ENCODE results near the gene PLOD3.

Gene PLOD3

DNA sequence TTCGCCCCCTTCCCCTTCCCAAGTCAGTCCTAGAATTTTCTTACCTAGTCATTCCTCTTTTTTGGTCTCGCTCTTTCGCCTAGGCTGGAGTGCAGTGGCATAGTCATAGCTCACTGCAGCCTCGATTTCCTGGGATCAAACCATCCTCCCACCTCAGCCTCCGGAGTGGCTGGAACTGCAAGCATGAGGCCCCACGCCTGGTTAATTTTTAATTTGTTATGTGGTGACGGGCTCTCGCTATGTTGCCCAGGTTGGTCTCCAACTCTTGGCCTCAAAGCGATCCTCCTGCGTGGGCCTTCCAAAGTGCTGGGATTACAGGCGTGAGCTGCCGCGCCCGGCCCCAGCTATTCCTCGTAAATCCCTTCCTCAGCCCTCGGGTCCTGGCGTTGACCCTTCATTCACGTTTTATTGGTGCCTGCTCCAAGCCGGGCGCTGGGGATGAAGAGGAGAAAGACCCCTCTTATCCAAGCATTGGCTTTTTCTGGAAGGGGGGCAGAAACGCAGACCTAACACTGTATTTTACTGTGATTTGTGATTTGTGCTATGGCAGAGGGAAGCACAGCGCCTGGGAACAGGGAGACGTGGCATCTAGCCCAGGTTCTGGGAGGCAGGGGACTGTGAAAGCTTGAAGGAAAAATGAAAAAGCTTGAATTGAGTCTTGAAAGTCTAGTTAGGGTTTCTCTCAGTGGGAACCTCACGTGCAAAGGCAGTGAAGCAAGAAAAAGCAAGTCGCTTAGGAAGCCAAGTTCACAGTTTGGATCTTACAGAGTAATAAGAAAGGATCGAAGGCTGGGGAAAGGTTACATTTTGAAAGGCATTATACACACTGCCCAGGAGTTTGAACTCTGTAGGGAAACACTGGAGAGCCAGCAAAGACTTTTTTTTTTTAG lies 1.1 kb upstream of the PLOD3 start:
- no peak for DNase-seq (ENCODE audit: low read depth)
- H3K4me3 ChIP-seq (ENCODE audit: low read length), result peak overlapping the region; percentile 87
- TF ChIP-seq, protein P1, sequence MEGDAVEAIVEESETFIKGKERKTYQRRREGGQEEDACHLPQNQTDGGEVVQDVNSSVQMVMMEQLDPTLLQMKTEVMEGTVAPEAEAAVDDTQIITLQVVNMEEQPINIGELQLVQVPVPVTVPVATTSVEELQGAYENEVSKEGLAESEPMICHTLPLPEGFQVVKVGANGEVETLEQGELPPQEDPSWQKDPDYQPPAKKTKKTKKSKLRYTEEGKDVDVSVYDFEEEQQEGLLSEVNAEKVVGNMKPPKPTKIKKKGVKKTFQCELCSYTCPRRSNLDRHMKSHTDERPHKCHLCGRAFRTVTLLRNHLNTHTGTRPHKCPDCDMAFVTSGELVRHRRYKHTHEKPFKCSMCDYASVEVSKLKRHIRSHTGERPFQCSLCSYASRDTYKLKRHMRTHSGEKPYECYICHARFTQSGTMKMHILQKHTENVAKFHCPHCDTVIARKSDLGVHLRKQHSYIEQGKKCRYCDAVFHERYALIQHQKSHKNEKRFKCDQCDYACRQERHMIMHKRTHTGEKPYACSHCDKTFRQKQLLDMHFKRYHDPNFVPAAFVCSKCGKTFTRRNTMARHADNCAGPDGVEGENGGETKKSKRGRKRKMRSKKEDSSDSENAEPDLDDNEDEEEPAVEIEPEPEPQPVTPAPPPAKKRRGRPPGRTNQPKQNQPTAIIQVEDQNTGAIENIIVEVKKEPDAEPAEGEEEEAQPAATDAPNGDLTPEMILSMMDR (IDR thresholded peaks at IDR 0.05; ENCODE audit: insufficient read depth, low read depth, low read length, missing control alignments), result no peak

DNA sequence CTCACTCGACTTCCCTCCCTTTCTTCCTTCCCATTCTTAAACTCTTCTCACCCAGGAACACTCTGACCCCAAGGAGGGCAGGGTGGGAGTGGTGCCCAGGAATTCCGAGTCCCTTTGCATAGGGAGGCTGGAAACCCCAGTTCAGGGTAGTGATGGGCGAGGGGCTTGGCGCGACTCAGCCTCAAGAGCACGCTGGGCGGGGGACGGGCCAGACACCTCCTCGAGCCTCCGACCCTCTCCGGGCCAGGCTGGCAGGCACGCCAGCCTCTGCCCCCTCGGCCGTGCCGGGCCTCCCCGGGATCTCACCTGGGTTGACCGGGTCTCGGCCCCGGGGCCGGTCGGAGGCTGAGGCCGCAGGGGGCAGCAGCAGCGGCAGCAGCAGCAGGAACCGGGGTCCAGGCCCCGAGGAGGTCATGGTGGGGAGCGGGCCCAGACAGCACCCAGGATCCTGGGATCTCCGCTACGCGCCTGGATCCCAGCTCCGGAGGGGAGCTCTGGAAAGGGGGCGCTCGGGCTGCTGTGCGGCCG lies 457 bp downstream of the PLOD3 start:
- TF ChIP-seq, protein P1 (IDR thresholded peaks at IDR 0.05; ENCODE audit: insufficient read depth, low read depth, low read length, missing control alignments), result no peak
- peak overlapping the region; percentile 87 for H3K4me3 ChIP-seq (ENCODE audit: low read length)
- no peak for DNase-seq (ENCODE audit: low read depth)

DNA sequence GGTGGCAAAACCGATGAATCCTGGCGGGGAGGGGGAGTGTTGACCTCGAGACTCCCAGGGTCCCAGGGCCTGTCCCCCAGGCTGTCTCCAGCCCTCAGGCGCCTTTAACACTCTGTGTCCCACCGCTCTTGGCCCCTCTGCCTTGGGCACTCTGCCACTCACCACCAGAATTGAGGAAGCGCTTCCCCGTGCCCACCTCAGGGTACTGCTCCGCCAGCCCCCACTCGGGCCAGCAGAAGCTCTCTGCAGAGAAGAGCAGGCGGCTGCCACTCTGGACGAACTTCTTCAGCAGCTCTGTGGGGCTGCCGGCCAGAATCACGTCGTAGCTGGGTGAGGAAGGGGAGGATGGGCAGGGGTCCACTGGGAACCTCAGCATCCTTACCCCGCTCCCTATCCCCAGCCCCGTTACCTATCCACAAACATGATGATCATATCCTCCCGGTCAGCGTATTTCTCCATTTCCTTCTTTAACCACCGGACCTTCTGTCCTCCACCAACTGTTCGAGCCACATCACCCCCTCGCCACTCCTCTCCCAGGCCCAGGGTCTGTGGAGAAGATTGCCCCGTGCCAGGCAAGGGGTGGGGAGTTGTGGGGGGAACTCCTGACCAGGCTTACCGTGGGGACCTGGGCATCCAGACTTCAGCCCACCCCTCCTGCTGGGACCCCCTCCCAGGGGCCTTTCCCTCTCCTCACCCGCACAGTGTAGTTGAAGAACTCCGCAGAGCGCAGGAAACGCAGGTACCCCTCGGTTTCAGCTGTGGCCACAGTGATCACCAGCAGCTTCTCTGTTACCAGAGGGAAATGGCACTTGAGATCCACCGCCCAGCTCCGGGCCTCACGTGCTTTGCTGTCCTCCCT lies 1.2 kb downstream of the PLOD3 start:
- TF ChIP-seq, protein P1 (IDR thresholded peaks at IDR 0.05; ENCODE audit: insufficient read depth, low read depth, low read length, missing control alignments), result no peak
- H3K4me3 ChIP-seq (ENCODE audit: low read length), result peak overlapping the region; percentile 87
- DNase-seq (ENCODE audit: low read depth), result no peak

DNA sequence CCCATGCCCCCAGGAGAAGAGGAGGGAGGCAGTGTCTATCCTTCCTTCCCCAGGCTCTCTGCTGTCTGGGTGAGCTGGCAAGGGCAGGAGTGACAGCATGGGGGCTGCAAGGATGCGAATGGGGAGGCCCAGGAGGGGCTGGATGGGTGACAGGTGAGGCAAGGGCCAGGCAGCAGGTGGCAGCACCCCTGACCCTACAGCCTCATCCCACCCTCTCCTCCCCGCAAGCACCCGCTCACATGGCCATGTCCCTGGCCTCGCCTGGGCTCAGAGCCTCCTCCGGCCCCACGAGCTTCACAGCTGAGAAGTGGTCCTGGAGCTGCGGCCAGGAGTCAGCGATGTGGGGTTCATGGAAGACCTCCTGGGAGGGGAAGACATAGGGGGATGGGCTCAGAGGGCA lies 5.4 kb downstream of the PLOD3 start:
- H3K4me3 ChIP-seq (ENCODE audit: low read length), result no peak overlapping the region
- DNase-seq (ENCODE audit: low read depth), result no peak
- TF ChIP-seq, protein P1 (IDR thresholded peaks at IDR 0.05; ENCODE audit: insufficient read depth, low read depth, low read length, missing control alignments), result no peak

DNA sequence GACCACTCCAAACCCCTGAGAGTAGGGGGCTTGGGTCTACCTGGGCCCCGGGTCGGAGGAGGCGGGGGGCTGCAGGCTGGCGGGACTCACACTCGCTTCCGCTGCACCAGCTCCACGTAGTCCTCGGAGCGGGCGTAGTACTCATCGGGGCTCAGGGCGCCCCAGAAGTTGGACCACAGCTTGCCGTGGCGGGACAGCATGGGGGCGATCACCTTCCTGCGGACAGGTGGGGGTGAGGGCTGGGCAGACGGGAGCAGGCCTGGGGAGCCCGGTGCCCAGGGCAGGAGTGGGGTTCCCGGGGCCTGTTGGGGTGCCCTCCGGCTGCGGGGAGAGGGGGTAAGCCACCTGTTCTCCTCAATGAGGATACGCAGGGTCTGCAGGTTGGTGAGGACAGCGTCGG lies 5.9 kb downstream of the PLOD3 start:
- H3K4me3 ChIP-seq (ENCODE audit: low read length), result no peak overlapping the region
- no peak for DNase-seq (ENCODE audit: low read depth)
- TF ChIP-seq, protein P1 (IDR thresholded peaks at IDR 0.05; ENCODE audit: insufficient read depth, low read depth, low read length, missing control alignments), result no peak

DNA sequence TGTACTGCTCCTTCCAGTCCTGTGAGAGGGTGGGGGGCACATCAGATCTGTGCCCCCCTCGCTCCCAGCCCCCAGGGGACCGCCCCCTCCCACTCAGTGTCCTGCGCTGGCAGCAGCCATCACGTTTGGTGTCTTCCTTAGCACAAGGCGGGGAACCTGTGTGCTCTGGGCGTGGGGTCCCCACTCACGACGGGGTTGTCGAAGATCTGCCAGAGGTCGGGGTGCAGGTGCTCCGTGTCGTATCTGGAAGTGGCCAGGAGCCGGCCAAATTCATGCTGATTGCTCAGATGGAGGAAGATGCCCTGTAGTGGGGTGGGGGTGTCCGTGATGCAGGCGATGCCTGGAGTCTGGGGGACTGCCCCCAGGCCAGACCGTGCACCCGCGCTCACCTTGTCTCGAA lies 7.2 kb downstream of the PLOD3 start:
- TF ChIP-seq, protein P1 (IDR thresholded peaks at IDR 0.05; ENCODE audit: insufficient read depth, low read depth, low read length, missing control alignments), result no peak
- DNase-seq (ENCODE audit: low read depth), result no peak
- H3K4me3 ChIP-seq (ENCODE audit: low read length), result no peak overlapping the region

Data from epithelial cell of esophagus (primary cell).